SH-SY5Y (cell line): ENCODE data around the gene FOXN3.

Experiments used
- GATA2 ChIP-seq: IDR thresholded peaks from 2 replicates; pipeline ENCODE4 v1.6.1; 2011; ENCODE audit warnings: mild to moderate bottlenecking, low read depth, low read length
- GATA3 ChIP-seq: IDR thresholded peaks from 2 replicates; pipeline ENCODE4 v1.6.1; 2011; ENCODE audit warnings: low read depth, mild to moderate bottlenecking, low read length, moderate library complexity

GRCh38 chr14:89422181-89422951, 5.3 kb upstream of the FOXN3 start:
- TF ChIP-seq GATA2 = no peak
- no peak for TF ChIP-seq GATA3
